Left lobe of liver (tissue), 2 donors: ENCODE data around the gene CCDC14. TPM values are rescaled to one million over a fixed set of nuclear protein-coding genes. Genes with fewer than 3 reads are reported as not detected.
"Not testable (repeated sequence)": the region's sequence is repeated elsewhere in the genome, so short reads cannot be mapped to it uniquely, and the experiment has no call there.

ENCODE experiments used
- ATAC-seq: fragments of 200-7000 bp; cut with Tn5 transposase; one replicate; pipeline ENCODE4 v1.9.1; 2020; ENCODE audit warnings: mild to moderate bottlenecking, moderate library complexity
- DNase-seq: peaks from one replicate; pipeline ENCODE4 v3.0.0-alpha.2; 2020; ENCODE audit warnings: low spot score
- total RNA-seq: library from RNA; stranded (reverse); gene quantifications from one replicate; pipeline ENCODE4 v1.2.1, GENCODE V29; 2021
- donor health status: DM: no; HTN: no; CAD: no; lungs with moderate emphysema.
- donor health status: DM: no; HTN: yes; CAD: no.

CCDC14 gene
- total RNA-seq, 1 donor from 2014 or later = 11.0 TPM

- DNase-seq = no peak
- no peak for ATAC-seq
These were observed 51.2 kb downstream of the CCDC14 start for GRCh38 chr3:123909785-123910184.

GRCh38 chr3:123907720-123908119 lies 53.3 kb downstream of the CCDC14 start:
- ATAC-seq = peak; percentile 56
- DNase-seq = no peak

- DNase-seq (peak; percentile 88), ATAC-seq (peak; percentile 99)
These were observed 61.6 kb downstream of the CCDC14 start for GRCh38 chr3:123899300-123899865.

- DNase-seq (no peak), ATAC-seq (peak; percentile 77)
These were observed 68.0 kb downstream of the CCDC14 start for GRCh38 chr3:123893012-123893411.

GRCh38 chr3:123892195-123892594 lies 68.8 kb downstream of the CCDC14 start:
- no peak for ATAC-seq

GRCh38 chr3:123890991-123891390 lies 70.0 kb downstream of the CCDC14 start:
- not testable (repeated sequence) for ATAC-seq, DNase-seq

More at GRCh38 chr3:123892195-123892594, 68.8 kb downstream of the CCDC14 start:
- DNase-seq = no peak

GRCh38 chr3:123890162-123890561 lies 70.9 kb downstream of the CCDC14 start:
- not testable (repeated sequence) for DNase-seq, ATAC-seq

- ATAC-seq = no peak
These were observed 76.0 kb downstream of the CCDC14 start for GRCh38 chr3:123884993-123885392.

GRCh38 chr3:123884203-123884831 lies 76.7 kb downstream of the CCDC14 start, which contains the start of gene MYLK:
Gene MYLK, minus strand, starts transcription at chr3:123884332. Its CDS starts 90,491 bp downstream, at chr3:123793841.
- ATAC-seq (peak; percentile 93), DNase-seq (peak; percentile 87)

More at GRCh38 chr3:123884993-123885392, 76.0 kb downstream of the CCDC14 start:
- no peak for DNase-seq

GRCh38 chr3:123883701-123884202 lies 77.3 kb downstream of the CCDC14 start:
- DNase-seq (no peak), ATAC-seq (peak; percentile 13)

GRCh38 chr3:123883111-123883510 lies 77.9 kb downstream of the CCDC14 start:
- DNase-seq = no peak
- no peak for ATAC-seq

GRCh38 chr3:123881771-123882170 lies 79.3 kb downstream of the CCDC14 start:
- ATAC-seq (no peak), DNase-seq (no peak)

GRCh38 chr3:123880998-123881561 lies 79.9 kb downstream of the CCDC14 start:
- DNase-seq = no peak
- peak; percentile 42 for ATAC-seq

- ATAC-seq = peak; percentile 77
- DNase-seq = peak; percentile 54
These were observed 82.2 kb downstream of the CCDC14 start for GRCh38 chr3:123878807-123879206.

GRCh38 chr3:123877965-123878364 lies 83.1 kb downstream of the CCDC14 start:
- ATAC-seq (no peak), DNase-seq (no peak)

- DNase-seq (no peak), ATAC-seq (peak; percentile 30)
These were observed 83.6 kb downstream of the CCDC14 start for GRCh38 chr3:123877466-123877865.

GRCh38 chr3:123876858-123877257 lies 84.2 kb downstream of the CCDC14 start:
- DNase-seq = no peak
- ATAC-seq = no peak

- no peak for DNase-seq
- ATAC-seq = peak; percentile 22
These were observed 88.4 kb downstream of the CCDC14 start for GRCh38 chr3:123872621-123873020.

GRCh38 chr3:123871946-123872345 lies 89.1 kb downstream of the CCDC14 start:
- DNase-seq = no peak
- peak; percentile 90 for ATAC-seq

- ATAC-seq (no peak), DNase-seq (no peak)
These were observed 91.0 kb downstream of the CCDC14 start for GRCh38 chr3:123870033-123870432.

- ATAC-seq (no peak), DNase-seq (no peak)
These were observed 91.9 kb downstream of the CCDC14 start for GRCh38 chr3:123869165-123869564.

GRCh38 chr3:123864706-123865105 lies 96.3 kb downstream of the CCDC14 start:
- ATAC-seq (no peak), DNase-seq (no peak)
